Activated T-helper 1 cell treated with anti-CD3 and anti-CD28 coated beads, Interleukin-2, amount 50 U/mL, for 16 hours (primary cell): ENCODE results near the gene LRRC3B.

Experiments
- DNase-seq, 2 donors: peaks; one replicate each; pipeline ENCODE4 v3.0.0-alpha.2; 2020; ENCODE audit warnings: low read depth in 1 of 2, low spot score in 1 of 2

The LRRC3B gene

GRCh38 chr3:26708501-26708900 is 85.9 kb downstream of the LRRC3B start:
- DNase-seq = no peak

GRCh38 chr3:26712211-26713026 is 89.8 kb downstream of the LRRC3B start:
- DNase-seq = no peak

- no peak for DNase-seq
Observed at GRCh38 chr3:26713091-26713490, 90.5 kb downstream of the LRRC3B start.

- no peak for DNase-seq
Observed at GRCh38 chr3:26714485-26714884, 91.9 kb downstream of the LRRC3B start.

- DNase-seq = no peak
Observed at GRCh38 chr3:26715431-26715830, 92.9 kb downstream of the LRRC3B start.

- no peak for DNase-seq
Observed at GRCh38 chr3:26718315-26718714, 95.7 kb downstream of the LRRC3B start.

GRCh38 chr3:26719134-26719533 is 96.6 kb downstream of the LRRC3B start:
- DNase-seq = no peak

GRCh38 chr3:26721047-26721446 is 98.5 kb downstream of the LRRC3B start:
- DNase-seq = no peak

GRCh38 chr3:26731843-26732242 is 109.3 kb downstream of the LRRC3B start:
- no peak for DNase-seq

- DNase-seq = no peak
Observed at GRCh38 chr3:26750263-26750662, 127.7 kb downstream of the LRRC3B start.

GRCh38 chr3:26752466-26752865 is 129.9 kb downstream of the LRRC3B start:
- DNase-seq = no peak

GRCh38 chr3:26753095-26753494 is 130.5 kb downstream of the LRRC3B start:
- no peak for DNase-seq

GRCh38 chr3:26757978-26758377 is 135.4 kb downstream of the LRRC3B start:
- no peak for DNase-seq
